DOHH2 (cell line): ENCODE results near the gene LRTM2.

Experiments used
- EZH2phosphoT487 ChIP-seq: fragments of 200-600 bp; sonication (generic); IDR thresholded peaks from 2 replicates; pipeline ENCODE4 v1.6.1; 2017; ENCODE audit warnings: borderline replicate concordance, mild to moderate bottlenecking, antibody characterized with exemption, low read length, moderate library complexity, mixed read lengths
- TF ChIP-seq, protein P1 (sequence below): fragments of 200-600 bp; sonication (generic); IDR thresholded peaks from one replicate; pipeline ENCODE4 v1.5.1; 2014; ENCODE audit warnings: antibody characterized with exemption, mild to moderate bottlenecking, low read depth, low read length; ENCODE audit not compliant: poor library complexity, severe bottlenecking

DNA sequence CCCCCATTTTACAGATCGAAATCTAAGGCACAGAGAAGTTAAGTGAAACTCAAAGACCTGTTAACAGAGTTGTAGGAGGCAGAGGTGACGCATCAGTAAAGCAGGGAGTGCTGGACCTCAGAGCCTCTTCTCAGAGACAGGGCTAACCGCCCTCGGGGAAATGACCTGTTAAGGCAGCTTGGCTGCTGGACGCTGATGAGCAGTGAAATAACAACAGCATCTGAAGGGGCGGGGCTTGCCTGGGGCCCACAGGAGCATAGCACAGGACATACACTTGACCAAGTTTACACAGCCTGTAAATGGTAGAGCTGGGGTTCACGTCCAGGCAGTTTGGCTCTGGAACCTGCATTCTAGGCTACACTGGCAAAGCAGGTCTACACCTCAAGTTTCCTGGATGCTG lies 39.3 kb downstream of the LRTM2 start:
- TF ChIP-seq, protein P1, sequence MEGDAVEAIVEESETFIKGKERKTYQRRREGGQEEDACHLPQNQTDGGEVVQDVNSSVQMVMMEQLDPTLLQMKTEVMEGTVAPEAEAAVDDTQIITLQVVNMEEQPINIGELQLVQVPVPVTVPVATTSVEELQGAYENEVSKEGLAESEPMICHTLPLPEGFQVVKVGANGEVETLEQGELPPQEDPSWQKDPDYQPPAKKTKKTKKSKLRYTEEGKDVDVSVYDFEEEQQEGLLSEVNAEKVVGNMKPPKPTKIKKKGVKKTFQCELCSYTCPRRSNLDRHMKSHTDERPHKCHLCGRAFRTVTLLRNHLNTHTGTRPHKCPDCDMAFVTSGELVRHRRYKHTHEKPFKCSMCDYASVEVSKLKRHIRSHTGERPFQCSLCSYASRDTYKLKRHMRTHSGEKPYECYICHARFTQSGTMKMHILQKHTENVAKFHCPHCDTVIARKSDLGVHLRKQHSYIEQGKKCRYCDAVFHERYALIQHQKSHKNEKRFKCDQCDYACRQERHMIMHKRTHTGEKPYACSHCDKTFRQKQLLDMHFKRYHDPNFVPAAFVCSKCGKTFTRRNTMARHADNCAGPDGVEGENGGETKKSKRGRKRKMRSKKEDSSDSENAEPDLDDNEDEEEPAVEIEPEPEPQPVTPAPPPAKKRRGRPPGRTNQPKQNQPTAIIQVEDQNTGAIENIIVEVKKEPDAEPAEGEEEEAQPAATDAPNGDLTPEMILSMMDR: no peak
- no peak for TF ChIP-seq EZH2phosphoT487
